TTC549 (cell line): Measurements from ENCODE around the gene SLC35F1.

Source experiments
- FAIRE-seq: peaks from 2 replicates; lab custom pipeline; 2012; peaks lifted over from hg19 to GRCh38; lab: Jason Lieb, UNC

The SLC35F1 gene

GRCh38 chr6:118200160-118200559 lies 293.1 kb downstream of the SLC35F1 start:
- FAIRE-seq: no peak

- FAIRE-seq: no peak
These were observed 295.5 kb downstream of the SLC35F1 start for GRCh38 chr6:118202517-118202916.

- no peak for FAIRE-seq
These were observed 296.5 kb downstream of the SLC35F1 start for GRCh38 chr6:118203545-118203944.

- no peak for FAIRE-seq
These were observed 299.2 kb downstream of the SLC35F1 start for GRCh38 chr6:118206221-118206620.

- no peak for FAIRE-seq
These were observed 300.9 kb downstream of the SLC35F1 start for GRCh38 chr6:118207947-118208346.

GRCh38 chr6:118212451-118213173 lies 305.5 kb downstream of the SLC35F1 start:
- FAIRE-seq: no peak

GRCh38 chr6:118215269-118215668 lies 308.2 kb downstream of the SLC35F1 start:
- FAIRE-seq: no peak

- FAIRE-seq: no peak
These were observed 309.7 kb downstream of the SLC35F1 start for GRCh38 chr6:118216751-118217150.

- FAIRE-seq: no peak
These were observed 311.1 kb downstream of the SLC35F1 start for GRCh38 chr6:118218156-118218555.

- FAIRE-seq: no peak
These were observed 313.5 kb downstream of the SLC35F1 start for GRCh38 chr6:118220429-118221128.

GRCh38 chr6:118223316-118223715 lies 316.3 kb downstream of the SLC35F1 start:
- FAIRE-seq: no peak

GRCh38 chr6:118228886-118229285 lies 321.8 kb downstream of the SLC35F1 start:
- FAIRE-seq: no peak

- FAIRE-seq: no peak
These were observed 333.9 kb downstream of the SLC35F1 start for GRCh38 chr6:118240878-118241528.

GRCh38 chr6:118246406-118246805 lies 339.3 kb downstream of the SLC35F1 start:
- no peak for FAIRE-seq

GRCh38 chr6:118248171-118248570 lies 341.1 kb downstream of the SLC35F1 start:
- no peak for FAIRE-seq

- no peak for FAIRE-seq
These were observed 342.6 kb downstream of the SLC35F1 start for GRCh38 chr6:118249680-118250079.

GRCh38 chr6:118252474-118252873 lies 345.4 kb downstream of the SLC35F1 start:
- no peak for FAIRE-seq

GRCh38 chr6:118253741-118254140 lies 346.7 kb downstream of the SLC35F1 start:
- FAIRE-seq: no peak

GRCh38 chr6:118260833-118261232 lies 353.8 kb downstream of the SLC35F1 start:
- no peak for FAIRE-seq

- no peak for FAIRE-seq
These were observed 356.9 kb downstream of the SLC35F1 start for GRCh38 chr6:118263921-118264486.

- no peak for FAIRE-seq
These were observed 362.6 kb downstream of the SLC35F1 start for GRCh38 chr6:118269659-118270058.

GRCh38 chr6:118277631-118278030 lies 370.6 kb downstream of the SLC35F1 start:
- FAIRE-seq: no peak

GRCh38 chr6:118280210-118280609 lies 373.1 kb downstream of the SLC35F1 start:
- no peak for FAIRE-seq
